Stimulated activated CD8-positive, alpha-beta memory T cell treated with anti-CD3 and anti-CD28 coated beads, Interleukin-7, amount 100 ng/mL, for 24 hours (primary cell): ENCODE data around the gene PROSER1.
"Not testable (repeated sequence)": the region's sequence is repeated elsewhere in the genome, so short reads cannot be mapped to it uniquely, and the experiment has no call there.

Source experiments
- DNase-seq: peaks from one replicate; pipeline ENCODE4 v3.0.0-alpha.2; 2020; ENCODE audit warnings: low read depth

PROSER1 gene

GRCh38 chr13:39023761-39024160 is 14.1 kb downstream of the PROSER1 start:
- DNase-seq, result no peak

DNA sequence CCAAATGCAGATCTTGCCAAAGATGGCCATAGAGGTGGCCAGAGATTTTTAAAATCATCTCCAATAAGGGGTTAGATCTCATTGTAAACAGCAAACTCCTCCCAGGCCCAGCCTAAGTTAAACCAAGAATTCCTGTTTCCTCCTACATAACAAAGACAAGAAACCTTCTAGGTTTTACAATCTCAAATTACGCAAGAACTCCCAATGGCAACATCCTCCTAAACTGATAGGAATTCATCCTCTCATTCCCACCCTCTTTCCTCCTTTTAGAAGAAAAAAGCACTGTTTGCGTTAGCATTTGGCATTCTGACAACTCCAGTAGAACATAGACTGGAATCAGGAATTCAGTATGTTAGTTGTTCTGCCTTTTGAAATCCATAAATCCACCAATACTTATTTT is 14.6 kb downstream of the PROSER1 start:
- no peak for DNase-seq

DNA sequence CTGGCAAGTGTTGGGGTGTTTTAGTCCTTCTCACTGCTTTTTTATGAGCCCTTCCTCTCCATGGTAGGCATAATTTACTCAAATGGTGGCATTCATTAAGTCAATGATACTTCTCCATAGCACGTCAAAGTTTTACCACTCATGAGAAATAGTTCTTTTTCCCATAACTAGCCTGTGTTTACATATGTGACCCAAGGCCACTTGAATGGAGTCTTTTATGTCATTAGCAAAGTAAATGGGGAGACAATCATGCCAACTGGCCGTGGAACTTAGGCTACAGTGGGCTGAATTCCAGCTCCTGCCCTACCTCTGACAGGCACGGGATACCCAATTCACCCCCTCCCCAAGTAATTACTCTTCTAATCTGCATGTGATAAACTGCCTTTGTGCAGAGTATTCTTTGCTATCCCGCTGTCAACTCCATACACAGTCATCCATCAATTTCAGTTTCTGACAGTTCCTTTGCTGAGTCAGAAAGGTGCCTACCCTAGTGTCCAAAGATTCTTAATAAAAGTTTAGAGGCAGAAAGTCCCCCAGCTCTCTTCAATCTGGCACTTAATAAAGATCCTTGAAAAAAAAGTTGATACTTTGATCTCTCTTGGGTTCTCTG is 16.9 kb downstream of the PROSER1 start:
- no peak for DNase-seq

DNA sequence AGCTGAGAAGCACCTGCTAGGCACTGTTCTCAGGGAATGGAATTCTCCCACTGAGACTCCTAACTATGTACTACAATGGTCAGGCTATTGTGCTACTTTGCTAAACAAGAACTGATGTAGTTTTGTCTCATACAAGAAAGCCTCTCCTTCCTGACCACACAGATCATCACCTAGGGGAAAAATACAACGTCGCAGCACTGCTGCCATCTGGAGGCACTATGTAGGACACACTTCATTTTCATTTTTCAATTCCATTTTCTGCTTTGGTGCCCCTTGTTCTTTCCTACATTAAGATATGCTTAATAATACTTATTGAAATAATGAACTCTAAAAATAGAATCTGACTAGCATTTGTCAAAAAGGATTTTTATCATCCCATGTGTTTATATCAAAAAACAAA is 21.1 kb downstream of the PROSER1 start:
- DNase-seq, result no peak

DNA sequence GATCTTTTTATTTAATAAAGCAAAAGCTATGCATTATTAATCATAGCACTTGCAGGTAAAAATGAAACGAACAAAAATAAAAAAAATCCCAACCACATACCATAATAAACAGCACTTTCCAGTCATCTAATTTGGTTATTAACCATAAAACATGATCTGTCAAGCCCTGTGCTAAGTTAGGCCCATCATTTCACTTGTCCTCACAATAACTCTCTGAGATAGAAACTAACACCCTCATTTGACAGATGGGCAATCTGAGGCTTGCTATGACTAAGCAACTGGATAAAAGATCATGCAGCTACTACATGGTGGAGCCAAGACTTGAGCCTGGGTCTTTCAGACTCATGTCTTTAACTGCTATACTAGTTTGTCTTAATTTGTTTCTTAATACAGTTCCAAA is 21.8 kb downstream of the PROSER1 start:
- no peak for DNase-seq

DNA sequence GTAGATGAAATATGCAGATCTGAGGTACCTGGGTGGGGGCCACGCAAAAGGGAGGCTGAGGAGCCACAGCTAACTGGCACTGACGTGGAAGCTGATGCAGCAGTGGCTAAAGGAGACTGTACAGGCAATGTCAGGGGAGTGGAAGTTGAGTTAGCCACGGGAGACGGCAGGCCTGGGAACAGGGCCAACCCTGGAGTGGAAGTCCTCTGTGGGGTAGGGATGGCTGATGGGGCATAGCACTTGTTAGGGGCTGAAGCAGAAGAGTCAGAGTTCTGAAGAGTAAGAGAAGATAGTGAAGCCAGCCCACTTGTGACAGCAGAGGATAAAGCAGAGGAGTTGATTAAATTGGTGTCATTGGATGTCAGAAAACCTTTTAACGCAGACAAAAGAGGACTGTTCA is 24.4 kb downstream of the PROSER1 start:
- no peak for DNase-seq

GRCh38 chr13:39012608-39013007 is 25.3 kb downstream of the PROSER1 start:
- no peak for DNase-seq

- DNase-seq, result not testable (repeated sequence)
Measured at GRCh38 chr13:39006371-39007111, 31.3 kb downstream of the PROSER1 start.

DNA sequence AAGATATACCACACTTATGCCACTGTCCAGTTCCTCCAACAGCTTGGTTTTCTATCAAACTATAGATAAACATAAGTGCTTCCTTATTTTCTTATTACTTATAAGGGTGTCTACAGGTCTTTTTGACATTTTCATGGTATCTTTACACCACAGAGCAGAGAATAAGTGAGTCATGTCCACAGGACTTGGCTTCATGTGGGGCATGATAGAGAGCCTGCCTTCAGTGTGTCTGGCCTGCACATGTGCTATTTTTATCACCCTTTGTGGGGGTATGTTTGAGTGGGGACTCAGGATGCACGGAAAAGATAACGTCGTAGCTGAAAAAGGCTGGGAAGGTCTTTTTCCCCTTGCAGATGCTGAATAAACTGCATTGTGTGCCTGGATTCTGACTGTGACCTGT is 39.1 kb downstream of the PROSER1 start:
- DNase-seq, result no peak

GRCh38 chr13:38993381-38993780 is 44.5 kb downstream of the PROSER1 start:
- no peak for DNase-seq

GRCh38 chr13:38990693-38991092 is 47.2 kb downstream of the PROSER1 start, which contains the start of gene STOML3:
STOML3 (minus strand) TSS chr13:38990831; CDS start chr13:38990721, 110 bp downstream.
- DNase-seq, result no peak

DNA sequence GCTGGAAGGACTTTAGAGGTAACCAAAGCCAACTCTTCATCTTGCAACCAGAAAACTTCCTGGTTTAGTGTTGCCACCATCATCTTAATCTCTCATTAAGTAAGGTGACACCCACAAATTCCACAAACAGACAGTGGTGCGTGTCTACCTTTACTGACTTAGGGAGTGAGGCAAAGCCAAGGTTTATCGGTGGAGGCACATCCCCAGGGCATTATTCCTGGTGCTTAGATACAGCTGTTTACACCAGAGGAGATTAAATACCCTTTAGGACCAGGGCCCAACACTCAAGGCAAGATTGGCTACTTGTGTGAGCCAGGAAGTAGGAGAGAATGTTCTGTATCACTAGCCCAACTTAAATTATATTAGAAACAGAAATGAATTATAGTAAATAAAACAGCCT is 56.8 kb downstream of the PROSER1 start:
- no peak for DNase-seq

DNA sequence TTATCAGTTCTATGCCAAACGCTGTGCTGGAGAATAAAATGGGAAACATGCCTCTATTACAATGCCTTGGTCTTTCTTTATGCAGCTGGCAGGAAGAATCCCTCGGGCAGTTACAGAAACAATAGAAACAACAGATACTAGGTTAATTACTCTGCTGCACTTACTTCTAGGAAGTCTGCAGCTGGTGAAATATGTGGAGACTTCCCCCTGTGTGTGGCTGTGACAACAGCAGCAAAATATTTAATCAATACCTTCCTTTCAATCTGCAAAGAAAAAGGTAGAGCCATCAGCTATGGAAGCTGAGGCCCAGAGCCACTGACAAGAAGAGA is 57.2 kb downstream of the PROSER1 start:
- no peak for DNase-seq

DNA sequence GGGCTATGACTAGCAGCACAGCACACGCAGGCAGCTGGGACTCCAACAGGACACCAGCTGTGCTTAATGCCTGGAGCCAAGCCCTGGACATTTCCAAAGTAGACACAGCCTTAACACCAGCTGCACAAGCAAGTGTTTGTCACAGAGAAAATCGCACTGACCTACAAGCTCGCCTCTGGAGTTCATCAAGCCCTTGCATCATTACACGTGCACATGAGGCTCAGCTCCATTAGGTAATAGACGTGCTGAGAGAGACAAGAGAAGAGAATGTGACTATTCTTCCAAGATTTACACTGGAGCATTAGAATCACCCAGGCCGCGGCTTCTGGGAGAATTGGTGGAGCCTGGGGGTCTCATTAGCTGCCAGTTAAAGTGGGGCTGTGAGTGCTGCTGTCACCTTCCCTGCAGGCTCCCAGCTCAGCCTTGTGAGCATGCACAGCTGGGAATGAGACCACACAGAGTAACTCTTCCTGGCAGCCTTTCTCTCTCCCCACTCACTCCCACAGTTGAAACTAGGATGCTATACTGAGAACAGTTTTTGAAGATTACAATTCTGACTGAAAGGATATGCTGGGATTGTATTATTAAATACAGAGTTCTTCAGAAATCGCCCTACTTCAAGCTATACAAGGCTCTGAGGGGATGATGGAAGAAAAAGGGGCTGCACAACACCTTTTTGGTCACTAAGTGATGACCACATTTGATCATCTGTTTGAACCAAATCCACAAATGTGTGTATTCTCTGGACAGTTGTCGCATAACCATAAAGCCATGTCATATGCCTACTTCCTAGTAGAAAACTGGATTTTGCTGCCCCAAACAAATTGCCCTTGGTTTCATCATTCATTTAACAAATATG is 57.8 kb downstream of the PROSER1 start:
- DNase-seq, result no peak

DNA sequence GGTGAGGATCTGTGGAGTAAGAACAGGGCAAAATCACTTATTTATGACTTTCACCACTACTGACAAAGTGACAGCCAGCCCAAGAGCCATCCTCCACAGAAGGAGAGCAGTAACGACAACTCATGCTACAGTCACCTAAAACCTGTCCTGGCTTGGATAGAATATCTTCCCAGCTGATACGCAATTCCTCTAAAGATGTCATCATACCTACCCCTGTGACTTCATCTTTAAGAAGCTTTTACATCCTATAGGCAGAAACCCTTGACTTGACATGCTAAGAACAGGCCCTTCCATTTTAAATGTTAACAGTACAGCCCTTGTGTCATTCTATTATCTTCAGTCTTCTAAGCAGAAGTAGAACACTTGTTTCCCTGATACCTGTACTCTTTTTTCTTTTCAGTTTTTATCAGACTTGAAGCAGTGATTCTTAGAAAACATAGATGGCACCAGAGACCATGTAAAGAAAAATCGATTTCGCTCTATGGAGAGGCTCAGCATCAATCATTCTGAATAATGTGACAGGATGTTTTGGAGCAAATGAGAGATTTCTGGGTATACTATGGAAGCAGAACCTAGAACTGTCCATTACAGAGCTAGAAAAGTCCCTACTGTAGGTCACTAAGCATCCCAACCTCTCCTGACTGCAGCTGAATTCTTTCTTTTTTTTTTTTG is 67.4 kb downstream of the PROSER1 start:
- no peak for DNase-seq

- no peak for DNase-seq
Measured at GRCh38 chr13:38969187-38969586, 68.7 kb downstream of the PROSER1 start.

GRCh38 chr13:38967446-38967845 is 70.4 kb downstream of the PROSER1 start:
- DNase-seq, result no peak

DNA sequence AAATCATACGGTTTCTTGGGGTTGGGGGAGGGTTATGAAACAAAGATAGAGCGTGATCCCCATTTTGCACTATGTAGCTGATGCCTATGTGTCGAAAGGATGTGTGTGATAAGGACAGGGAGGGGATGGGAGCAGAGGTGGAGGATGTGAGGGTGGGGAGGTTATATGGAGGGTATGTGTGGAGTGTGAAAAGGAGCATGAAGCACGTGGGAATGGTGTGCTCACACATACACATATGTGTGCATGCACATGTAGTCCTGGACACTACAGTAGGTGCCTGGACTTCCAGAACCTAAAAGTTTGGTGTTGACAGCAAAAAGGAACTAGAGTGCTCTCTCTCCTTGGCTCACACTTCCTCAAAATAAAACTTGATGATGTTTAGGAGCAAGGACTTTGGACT is 72.6 kb downstream of the PROSER1 start:
- DNase-seq, result no peak

- DNase-seq, result no peak
Measured at GRCh38 chr13:38960175-38960574, 77.7 kb downstream of the PROSER1 start.
